ENCODE results near the gene ALPG.

GRCh38 chr2:232390661-232391060 lies 16.0 kb upstream of the ALPG start:
- TF ChIP-seq SRSF1 (optimal IDR thresholded peaks at IDR 0.05; ENCODE audit: low read depth, low read length) (no peak), ISX (CRISPR knock-in tag; conservative IDR thresholded peaks at IDR 0.05) (no peak), RAD21 (CRISPR knock-in tag; IDR thresholded peaks at IDR 0.05) (no peak), ZNF274 (CRISPR knock-in tag; IDR thresholded peaks at IDR 0.05) (no peak), ZNF34 (CRISPR knock-in tag; IDR thresholded peaks at IDR 0.05; ENCODE audit: borderline replicate concordance) (no peak), EP300 (IDR thresholded peaks at IDR 0.05; ENCODE audit: low read depth in 2 of 2, low read length in 2 of 2) (no peak), EP300 (CRISPR knock-in tag; IDR thresholded peaks at IDR 0.05; ENCODE audit: borderline replicate concordance) (no peak), TCF7 (IDR thresholded peaks at IDR 0.05; ENCODE audit: low read depth) (no peak), ZNF331 (CRISPR knock-in tag; IDR thresholded peaks at IDR 0.05) (no peak), CTCF (CRISPR knock-in tag; IDR thresholded peaks at IDR 0.05) (no peak), BCLAF1 (IDR thresholded peaks at IDR 0.05) (no peak)

Data from HepG2 (cell line).